Upper lobe of right lung (tissue), 1 donor: ENCODE results near the gene COX6B1. TPM values are rescaled to one million over a fixed set of nuclear protein-coding genes. Genes with fewer than 3 reads are reported as not detected.

Experiments
- ATAC-seq: fragments of 200-7000 bp; cut with Tn5 transposase; one replicate; pipeline ENCODE4 v1.9.1; 2020; ENCODE audit warnings: mild to moderate bottlenecking, moderate library complexity
- DNase-seq: peaks from one replicate; pipeline ENCODE4 v3.0.0-alpha.2; 2020
- H3K27ac ChIP-seq: fragments of 200-600 bp; one replicate; pipeline ENCODE4 v1.8.0; 2022
- H3K27me3 ChIP-seq: fragments of 200-600 bp; one replicate; pipeline ENCODE4 v1.8.0; 2022; ENCODE audit warnings: mild to moderate bottlenecking
- H3K36me3 ChIP-seq: fragments of 200-600 bp; one replicate; pipeline ENCODE4 v1.8.0; 2022
- H3K4me1 ChIP-seq: fragments of 200-600 bp; one replicate; pipeline ENCODE4 v1.8.0; 2022
- H3K4me3 ChIP-seq: fragments of 200-600 bp; one replicate; pipeline ENCODE4 v1.8.0; 2022; ENCODE audit warnings: mild to moderate bottlenecking
- H3K9me3 ChIP-seq: fragments of 200-600 bp; one replicate; pipeline ENCODE4 v1.8.0; 2022
- intact Hi-C: fragments of 100-400 bp; cut with DNase I; formaldehyde crosslinking; loops from one replicate; pipeline ENCODE4 v1.11.0; 2022
- total RNA-seq: library from RNA; stranded (reverse); fragmentation: NEBNext Ultra II Directional; extraction: Animal tissue kit (Norgen Biotek cat#: 25700); gene quantifications from one replicate; pipeline ENCODE4 v1.2.1, GENCODE V29; 2021
- TF ChIP-seq, protein P1 (sequence below): fragments of 200-600 bp; IDR thresholded peaks from one replicate; pipeline ENCODE4 v1.8.0; 2022; ENCODE audit warnings: antibody characterized with exemption
- donor health status: DM: no; HTN: yes; CAD: no; lungs with severe emphysema.

The COX6B1 gene
- total RNA-seq, 1 donor from 2014 or later, result 226 TPM

DNA sequence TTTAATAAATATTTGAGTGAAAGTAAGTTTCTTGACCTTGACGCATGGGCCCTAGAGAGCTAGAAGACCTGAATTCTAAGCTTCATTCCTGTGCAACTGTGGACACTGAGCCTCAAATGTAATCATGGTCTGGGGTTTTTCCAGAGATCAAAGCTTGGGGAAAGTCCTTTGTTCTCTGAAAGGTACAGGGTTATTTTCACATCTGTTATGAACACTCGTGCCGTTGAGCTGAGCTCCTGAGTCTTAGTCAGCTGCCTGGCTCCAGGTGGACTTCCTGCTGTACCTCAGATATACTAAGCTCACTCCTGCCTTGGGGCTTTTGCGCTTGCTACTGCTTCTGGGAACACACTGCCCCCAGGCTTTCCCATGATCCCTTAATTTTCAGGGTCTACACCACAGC, 48.7 kb downstream of the COX6B1 start:
- TF ChIP-seq, protein P1, sequence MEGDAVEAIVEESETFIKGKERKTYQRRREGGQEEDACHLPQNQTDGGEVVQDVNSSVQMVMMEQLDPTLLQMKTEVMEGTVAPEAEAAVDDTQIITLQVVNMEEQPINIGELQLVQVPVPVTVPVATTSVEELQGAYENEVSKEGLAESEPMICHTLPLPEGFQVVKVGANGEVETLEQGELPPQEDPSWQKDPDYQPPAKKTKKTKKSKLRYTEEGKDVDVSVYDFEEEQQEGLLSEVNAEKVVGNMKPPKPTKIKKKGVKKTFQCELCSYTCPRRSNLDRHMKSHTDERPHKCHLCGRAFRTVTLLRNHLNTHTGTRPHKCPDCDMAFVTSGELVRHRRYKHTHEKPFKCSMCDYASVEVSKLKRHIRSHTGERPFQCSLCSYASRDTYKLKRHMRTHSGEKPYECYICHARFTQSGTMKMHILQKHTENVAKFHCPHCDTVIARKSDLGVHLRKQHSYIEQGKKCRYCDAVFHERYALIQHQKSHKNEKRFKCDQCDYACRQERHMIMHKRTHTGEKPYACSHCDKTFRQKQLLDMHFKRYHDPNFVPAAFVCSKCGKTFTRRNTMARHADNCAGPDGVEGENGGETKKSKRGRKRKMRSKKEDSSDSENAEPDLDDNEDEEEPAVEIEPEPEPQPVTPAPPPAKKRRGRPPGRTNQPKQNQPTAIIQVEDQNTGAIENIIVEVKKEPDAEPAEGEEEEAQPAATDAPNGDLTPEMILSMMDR, result no peak
- Histone ChIP-seq H3K36me3 (no peaks in the 10 kb centered on the region), H3K27ac (no peak overlapping the region), H3K27me3 (no peaks in the 10 kb centered on the region), H3K9me3 (no peaks in the 10 kb centered on the region), H3K4me3 (no peak overlapping the region), H3K4me1 (peaks cover 1% of the 10 kb centered on the region)
- DNase-seq, result no peak
- no peak for ATAC-seq
- intact Hi-C loops, result no loop called here

DNA sequence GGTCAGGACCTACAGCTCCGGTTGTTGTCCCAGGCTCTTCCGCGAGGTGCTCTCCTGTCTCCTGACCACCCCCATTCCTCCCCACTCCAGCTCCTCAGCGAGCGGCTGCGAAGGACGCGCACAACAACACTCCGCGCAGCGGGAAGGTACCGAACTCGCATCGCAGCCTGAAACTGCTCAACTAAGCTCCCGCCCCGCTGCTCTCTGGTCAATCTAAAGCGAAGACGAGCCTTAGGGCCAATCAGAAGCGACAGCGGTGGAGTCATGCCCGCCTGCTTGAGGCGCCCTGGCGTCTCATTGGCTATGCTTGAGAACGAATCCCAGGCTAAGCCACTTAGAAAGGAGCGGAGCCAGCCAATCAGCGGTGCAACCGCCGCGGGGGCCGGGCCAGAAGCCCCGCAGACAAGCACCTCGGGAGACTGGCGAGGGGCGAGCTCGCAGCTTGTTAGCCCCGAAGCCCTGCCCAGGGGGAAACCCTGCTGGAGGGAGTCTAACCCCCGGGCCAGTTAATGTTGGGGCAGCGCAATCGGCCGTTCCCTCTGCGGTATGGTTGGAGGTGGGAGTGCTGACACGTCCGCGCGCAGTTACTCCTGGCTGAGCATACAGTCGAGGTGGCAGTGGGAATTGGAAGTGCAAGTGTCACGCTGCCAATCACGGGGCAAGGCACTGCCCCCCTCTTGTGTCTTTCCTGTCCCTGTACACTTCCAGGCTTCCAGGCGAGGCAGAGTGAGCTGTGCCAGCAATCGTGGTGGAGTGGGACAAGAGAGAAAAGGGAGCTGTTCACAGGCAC, 54.3 kb downstream of the COX6B1 start:
- no peaks in the 10 kb centered on the region for H3K27me3 ChIP-seq
- intact Hi-C loops, result no loop called here
- TF ChIP-seq, protein P1, result no peak
- peak; percentile 99 for ATAC-seq
- peak overlapping the region; percentile 73 for H3K4me3 ChIP-seq
- H3K36me3 ChIP-seq, result no peaks in the 10 kb centered on the region
- H3K4me1 ChIP-seq, result peaks cover 12% of the 10 kb centered on the region
- peak overlapping the region; percentile 58 for H3K27ac ChIP-seq
- peak; percentile 96 for DNase-seq
- no peaks in the 10 kb centered on the region for H3K9me3 ChIP-seq

DNA sequence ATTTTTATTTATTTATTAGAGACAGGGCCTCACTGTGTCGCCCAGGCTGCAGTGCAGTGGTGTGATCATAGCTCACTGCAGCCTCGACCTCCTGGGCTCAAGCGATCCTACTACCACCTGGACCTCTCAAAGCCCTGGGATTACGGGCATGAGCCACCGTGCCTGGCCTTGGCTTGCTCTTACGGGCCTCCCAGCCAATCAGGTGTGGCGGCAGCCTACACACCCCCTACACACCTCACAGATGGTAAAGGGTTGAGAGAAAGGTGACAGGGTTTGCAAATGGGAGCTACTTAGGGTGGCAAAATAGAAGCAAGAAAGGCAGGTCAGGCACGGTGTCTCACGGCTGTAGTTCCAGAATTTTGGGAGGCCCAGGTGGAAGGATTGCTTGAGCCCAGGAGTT, 55.2 kb downstream of the COX6B1 start:
- no peak for ATAC-seq

DNA sequence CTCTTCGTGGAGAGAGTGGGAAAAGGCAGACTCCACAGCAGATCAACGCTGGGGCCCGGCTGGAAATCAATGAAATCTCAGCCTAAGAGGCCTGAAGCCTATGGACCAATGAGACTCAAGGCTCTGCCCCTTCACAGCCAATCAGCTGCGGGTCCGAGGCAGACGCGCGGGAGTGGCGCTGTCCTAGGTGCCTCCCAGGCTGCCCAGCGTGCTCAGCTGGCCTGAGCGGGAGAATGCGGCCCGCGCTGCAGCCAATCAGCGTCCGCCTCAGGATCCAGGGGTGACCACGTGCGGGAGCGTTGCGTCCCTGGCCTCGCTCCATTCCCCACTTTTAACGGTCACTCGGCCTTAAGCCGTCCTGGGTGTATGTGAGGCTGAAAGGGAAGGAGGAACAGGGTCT, 56.1 kb downstream of the COX6B1 start, which contains the start of gene ZBTB32:
ZBTB32 (plus strand) TSS at position 341 of the 400 bp plus-strand sequence. CDS start 10,069 bp downstream, outside the sequence.
- Histone ChIP-seq H3K4me1 (peaks cover 12% of the 10 kb centered on the region), H3K36me3 (no peaks in the 10 kb centered on the region), H3K9me3 (no peaks in the 10 kb centered on the region), H3K27me3 (no peaks in the 10 kb centered on the region), H3K27ac (no peak within 1 kb of the TSS), H3K4me3 (no peak within 1 kb of the TSS)
- peak; percentile 5 for ATAC-seq
- TF ChIP-seq, protein P1, result no peak
- intact Hi-C loops, result no loop called here
- DNase-seq, result no peak

More for the DNA sequence above, 55.2 kb downstream of the COX6B1 start:
- Histone ChIP-seq H3K4me1 (peaks cover 12% of the 10 kb centered on the region), H3K4me3 (peak overlapping the region; percentile 73), H3K9me3 (no peaks in the 10 kb centered on the region), H3K27me3 (no peaks in the 10 kb centered on the region), H3K27ac (no peak overlapping the region), H3K36me3 (no peaks in the 10 kb centered on the region)
- TF ChIP-seq, protein P1, result no peak
- no peak for DNase-seq
- intact Hi-C loops, result no loop called here

Other genes starting within 250 kb of the COX6B1 start
- gene FFAR2, start 200.1 kb upstream of the COX6B1 start, total RNA-seq, result 2.6 TPM
- gene KRTDAP, start 157.9 kb upstream of the COX6B1 start, total RNA-seq, result not detected
- 79.8 TPM for gene DMKN, start 134.7 kb upstream of the COX6B1 start, total RNA-seq
- not detected for gene SBSN, start 120.0 kb upstream of the COX6B1 start, total RNA-seq
- gene GAPDHS, start 114.9 kb upstream of the COX6B1 start, total RNA-seq, result not detected
- 77.7 TPM for gene TMEM147, start 102.7 kb upstream of the COX6B1 start, total RNA-seq
- not detected for gene ATP4A, start 84.7 kb upstream of the COX6B1 start, total RNA-seq
- gene PMIS2, start 62.1 kb upstream of the COX6B1 start, total RNA-seq, result not detected
- gene HAUS5, start 35.6 kb upstream of the COX6B1 start, total RNA-seq, result 8.9 TPM
- gene RBM42, start 19.3 kb upstream of the COX6B1 start, total RNA-seq, result 64.5 TPM
- gene ETV2, start 6.6 kb upstream of the COX6B1 start, total RNA-seq, result 0.72 TPM
- not detected for gene UPK1A, start 18.2 kb downstream of the COX6B1 start, total RNA-seq
- 0.23 TPM for gene ZBTB32, start 56.2 kb downstream of the COX6B1 start, total RNA-seq
- gene KMT2B, start 69.7 kb downstream of the COX6B1 start, total RNA-seq, result 36.6 TPM
- 16.9 TPM for gene IGFLR1, start 94.1 kb downstream of the COX6B1 start, total RNA-seq
- 26.3 TPM for gene U2AF1L4, start 97.1 kb downstream of the COX6B1 start, total RNA-seq
- 51.0 TPM for gene PSENEN, start 97.3 kb downstream of the COX6B1 start, total RNA-seq
- 11.3 TPM for gene LIN37, start 100.3 kb downstream of the COX6B1 start, total RNA-seq
- gene HSPB6, start 108.7 kb downstream of the COX6B1 start, total RNA-seq, result 41.3 TPM
- 18.2 TPM for gene PROSER3, start 109.9 kb downstream of the COX6B1 start, total RNA-seq
- gene ARHGAP33, start 127.2 kb downstream of the COX6B1 start, total RNA-seq, result 6.8 TPM
- not detected for gene PRODH2, start 164.5 kb downstream of the COX6B1 start, total RNA-seq
- not detected for gene NPHS1, start 204.2 kb downstream of the COX6B1 start, total RNA-seq
- not detected for gene KIRREL2, start 208.6 kb downstream of the COX6B1 start, total RNA-seq
- gene APLP1, start 220.3 kb downstream of the COX6B1 start, total RNA-seq, result 7.0 TPM